Memory B cell (primary cell): ENCODE results near the gene GPR132.
A peak's percentile ranks its signal among the peaks of the same experiment; 100 is the strongest.
"Not testable (repeated sequence)": the region's sequence is repeated elsewhere in the genome, so short reads cannot be mapped to it uniquely, and the experiment has no call there.

ENCODE experiments used
- ATAC-seq: fragments of 150-1000 bp; cut with Tn5 transposase; 2 replicates; pipeline ENCODE4 v1.10.0; 2021; ENCODE audit warnings: low read depth, mild to moderate bottlenecking, moderate library complexity
- DNase-seq, 2 donors: peaks; one replicate each; pipeline ENCODE4 v3.0.0; 2022; ENCODE audit warnings: low spot score in 2 of 2
- H3K27ac Mint-ChIP-seq: one replicate; pipeline ENCODE4 v1.8.0; 2022; ENCODE audit warnings: mild to moderate bottlenecking, moderate library complexity, mixed read lengths
- H3K27me3 Mint-ChIP-seq: one replicate; pipeline ENCODE4 v1.8.0; 2022; ENCODE audit warnings: mixed read lengths
- H3K36me3 Mint-ChIP-seq: one replicate; pipeline ENCODE4 v1.8.0; 2022; ENCODE audit warnings: mild to moderate bottlenecking, mixed read lengths
- H3K4me1 Mint-ChIP-seq: one replicate; pipeline ENCODE4 v1.8.0; 2022; ENCODE audit warnings: mixed read lengths
- H3K4me3 Mint-ChIP-seq: one replicate; pipeline ENCODE4 v1.8.0; 2022; ENCODE audit warnings: mild to moderate bottlenecking, moderate library complexity, mixed read lengths
- H3K9me3 Mint-ChIP-seq: one replicate; pipeline ENCODE4 v1.8.0; 2022; ENCODE audit warnings: mixed read lengths

Gene GPR132

DNA sequence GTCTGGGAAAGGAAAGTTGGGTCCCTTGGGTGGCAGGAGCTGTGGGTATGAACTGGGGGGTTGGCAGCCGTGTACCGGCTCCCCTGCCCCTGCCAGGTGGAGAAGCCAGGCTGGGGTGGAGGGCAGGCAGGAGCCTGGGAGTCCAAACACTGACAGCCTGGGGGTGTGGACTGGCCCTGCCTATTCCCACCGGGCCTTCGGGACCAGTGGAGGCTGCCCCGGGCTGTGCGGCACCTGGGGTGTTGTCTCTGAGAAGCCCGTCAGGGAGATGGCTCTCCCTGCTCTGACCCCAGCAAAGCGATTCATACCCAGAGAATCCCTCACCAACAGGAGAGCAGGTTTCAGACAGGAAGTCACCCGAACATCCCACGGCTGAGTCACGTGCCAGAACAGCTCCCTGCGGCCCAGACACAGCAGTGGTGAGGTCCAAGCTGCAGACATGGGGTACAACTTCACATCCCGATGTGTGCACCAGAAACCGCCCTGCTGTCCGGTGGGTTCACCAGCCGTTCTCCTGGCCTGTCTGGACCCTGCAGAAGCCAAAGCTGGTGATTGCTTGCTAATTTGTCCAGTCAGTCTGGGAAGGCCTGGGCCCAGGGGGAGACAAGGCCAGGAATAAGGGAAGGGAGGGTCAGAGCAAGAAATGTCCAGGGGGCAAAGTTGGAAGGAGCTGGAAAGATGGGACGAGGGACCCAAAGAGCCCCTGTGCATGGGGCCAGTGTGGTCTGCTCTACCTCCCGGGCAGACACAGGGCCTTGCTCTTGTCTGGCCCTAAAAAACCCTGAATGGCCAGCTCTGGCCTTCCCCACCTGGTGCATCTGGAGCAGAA, 2.1 kb upstream of the GPR132 start:
- Mint-ChIP-seq H3K27me3 (no peaks in the 10 kb centered on the region), H3K4me3 (peak overlapping the region; percentile 97), H3K27ac (peak overlapping the region; percentile 99), H3K9me3 (no peaks in the 10 kb centered on the region), H3K36me3 (no peaks in the 10 kb centered on the region), H3K4me1 (peaks cover 61% of the 10 kb centered on the region)
- DNase-seq (peak in 1 of 2 donors; percentile 26), ATAC-seq (no peak)

GRCh38 chr14:105066240-105067071, 1.2 kb upstream of the GPR132 start:
- ATAC-seq (no peak), DNase-seq (peak in 1 of 2 donors; percentile 39)
- peak overlapping the region; percentile 97 for H3K4me3 Mint-ChIP-seq
- no peaks in the 10 kb centered on the region for H3K9me3 Mint-ChIP-seq
- H3K27me3 Mint-ChIP-seq, result no peaks in the 10 kb centered on the region
- H3K27ac Mint-ChIP-seq, result peak overlapping the region; percentile 99
- H3K36me3 Mint-ChIP-seq, result peaks cover 4% of the 10 kb centered on the region
- H3K4me1 Mint-ChIP-seq, result peaks cover 62% of the 10 kb centered on the region

DNA sequence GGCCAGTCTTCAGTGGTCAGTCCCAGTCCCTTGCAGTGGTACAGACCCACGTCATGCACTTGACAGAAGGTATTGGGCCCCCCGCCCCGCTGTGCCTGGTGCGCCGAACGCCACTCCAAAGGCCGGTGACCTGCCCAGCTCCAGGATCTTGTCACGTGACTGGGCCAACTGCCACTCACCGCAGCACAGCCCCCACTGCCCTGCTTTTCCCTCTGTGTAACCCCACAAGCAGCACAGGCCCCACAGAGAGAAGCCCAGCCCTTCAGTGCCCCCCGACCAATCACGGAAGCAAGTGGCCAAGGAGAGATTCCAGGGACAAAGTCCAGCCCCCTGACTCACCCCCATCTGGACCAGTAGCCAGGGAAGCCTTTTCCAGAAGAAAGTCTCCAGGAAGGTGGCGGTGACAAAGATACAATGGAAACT, 498 bp downstream of the GPR132 start:
- no peaks in the 10 kb centered on the region for H3K9me3 Mint-ChIP-seq
- H3K4me3 Mint-ChIP-seq, result peak overlapping the region; percentile 97
- H3K36me3 Mint-ChIP-seq, result peaks cover 4% of the 10 kb centered on the region
- ATAC-seq (peak; percentile 5), DNase-seq (peak in 1 of 2 donors; percentile 44)
- peaks cover 50% of the 10 kb centered on the region for H3K4me1 Mint-ChIP-seq
- no peaks in the 10 kb centered on the region for H3K27me3 Mint-ChIP-seq
- H3K27ac Mint-ChIP-seq, result peak overlapping the region; percentile 99

DNA sequence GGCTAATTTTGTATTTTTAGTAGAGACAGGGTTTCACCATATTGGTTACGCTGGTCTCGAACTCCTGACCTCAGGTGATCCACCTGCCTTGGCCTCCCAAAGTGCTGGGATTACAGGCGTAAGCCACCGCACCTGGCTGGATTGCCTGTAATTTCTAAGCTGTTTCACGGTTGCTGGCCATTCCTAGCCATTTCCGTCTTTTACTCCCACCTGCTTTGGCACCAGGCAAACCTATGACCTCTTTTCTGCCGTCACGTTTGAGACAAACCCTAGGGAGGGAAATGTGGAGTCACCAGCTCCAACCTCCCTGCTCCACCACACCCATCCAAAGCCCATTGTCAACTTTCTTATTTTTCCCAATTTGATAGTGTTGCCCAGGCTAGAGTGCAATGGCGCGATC, 1.2 kb downstream of the GPR132 start:
- no peak for ATAC-seq
- H3K27ac Mint-ChIP-seq, result peak overlapping the region; percentile 99
- no peaks in the 10 kb centered on the region for H3K9me3 Mint-ChIP-seq
- H3K4me3 Mint-ChIP-seq, result peak overlapping the region; percentile 97
- H3K4me1 Mint-ChIP-seq, result peaks cover 51% of the 10 kb centered on the region
- no peaks in the 10 kb centered on the region for H3K27me3 Mint-ChIP-seq
- peaks cover 7% of the 10 kb centered on the region for H3K36me3 Mint-ChIP-seq
- DNase-seq, result peak in 1 of 2 donors; percentile 21

- H3K9me3 Mint-ChIP-seq, H3K36me3 Mint-ChIP-seq, DNase-seq, H3K27me3 Mint-ChIP-seq: not testable (repeated sequence)
- Mint-ChIP-seq H3K27ac (peak overlapping the region; percentile 99), H3K4me3 (peak overlapping the region; percentile 97), H3K4me1 (peaks cover 49% of the 10 kb centered on the region)
- ATAC-seq, result peak; percentile 23
These were observed 1.7 kb downstream of the GPR132 start for GRCh38 chr14:105063506-105063905.

GRCh38 chr14:105063056-105063455, 2.2 kb downstream of the GPR132 start:
- peak overlapping the region; percentile 97 for H3K4me3 Mint-ChIP-seq
- DNase-seq, result no peak
- ATAC-seq, result no peak
- H3K27ac Mint-ChIP-seq, result peak overlapping the region; percentile 99
- no peaks in the 10 kb centered on the region for H3K27me3 Mint-ChIP-seq
- peaks cover 49% of the 10 kb centered on the region for H3K4me1 Mint-ChIP-seq
- no peaks in the 10 kb centered on the region for H3K9me3 Mint-ChIP-seq
- peaks cover 7% of the 10 kb centered on the region for H3K36me3 Mint-ChIP-seq

DNA sequence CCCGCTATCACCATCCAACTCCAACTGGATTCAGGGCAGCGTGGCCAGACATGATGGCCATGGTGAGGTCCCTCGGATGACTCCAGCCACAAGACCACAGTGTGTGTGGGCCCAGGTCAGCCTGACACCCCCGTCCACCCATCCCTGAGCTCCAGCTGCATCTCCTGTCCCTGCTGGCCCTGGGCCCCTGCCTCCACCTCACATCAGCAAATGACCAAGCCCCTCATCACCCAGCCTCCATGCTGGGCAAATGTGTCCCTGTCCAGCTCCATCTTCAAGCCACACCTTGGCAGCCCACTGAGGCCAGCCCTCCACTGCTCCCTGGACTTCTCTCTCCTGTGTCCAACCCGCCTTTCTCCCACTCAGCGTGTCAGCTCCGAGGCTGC, 3.2 kb downstream of the GPR132 start:
- no peaks in the 10 kb centered on the region for H3K9me3 Mint-ChIP-seq
- DNase-seq (no peak), ATAC-seq (no peak)
- H3K27ac Mint-ChIP-seq, result peak overlapping the region; percentile 99
- H3K36me3 Mint-ChIP-seq, result peaks cover 8% of the 10 kb centered on the region
- no peaks in the 10 kb centered on the region for H3K27me3 Mint-ChIP-seq
- peak overlapping the region; percentile 97 for H3K4me3 Mint-ChIP-seq
- peaks cover 42% of the 10 kb centered on the region for H3K4me1 Mint-ChIP-seq

DNA sequence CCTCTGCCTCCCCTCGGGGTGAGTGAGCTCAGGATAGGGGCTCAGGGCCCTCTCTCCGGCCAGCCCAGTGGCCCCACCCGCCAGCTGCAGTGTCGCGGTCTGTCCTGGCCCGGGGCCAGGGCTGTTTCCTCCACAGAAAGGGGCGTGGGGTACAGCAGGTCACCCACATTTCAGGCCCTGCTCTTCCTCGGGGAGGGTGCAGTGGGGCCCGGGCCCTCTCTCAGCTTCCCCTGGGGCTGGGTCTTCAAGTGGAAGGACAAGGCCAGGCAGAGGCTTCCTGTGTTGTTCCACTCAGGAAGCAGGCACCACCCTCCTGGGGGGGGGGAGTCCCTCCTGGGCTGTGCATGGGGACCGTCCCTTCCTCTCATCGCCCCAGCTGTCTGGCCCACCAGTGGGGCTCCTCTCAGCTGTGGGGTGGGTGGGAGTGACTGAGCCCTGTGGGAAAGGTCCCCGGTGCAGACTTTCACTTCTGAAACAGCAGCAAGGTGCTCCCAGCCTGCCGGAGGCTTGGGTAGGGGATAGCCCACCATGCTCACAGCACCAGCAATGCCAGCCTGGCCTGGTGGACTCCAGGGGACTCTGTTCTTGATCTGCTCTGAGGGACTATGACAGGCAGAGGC, 3.7 kb downstream of the GPR132 start:
- peaks cover 38% of the 10 kb centered on the region for H3K4me1 Mint-ChIP-seq
- ATAC-seq (peak; percentile 1), DNase-seq (no peak)
- no peaks in the 10 kb centered on the region for H3K9me3 Mint-ChIP-seq
- H3K27me3 Mint-ChIP-seq, result no peaks in the 10 kb centered on the region
- peaks cover 9% of the 10 kb centered on the region for H3K36me3 Mint-ChIP-seq
- H3K4me3 Mint-ChIP-seq, result peak overlapping the region; percentile 97
- peak overlapping the region; percentile 99 for H3K27ac Mint-ChIP-seq

DNA sequence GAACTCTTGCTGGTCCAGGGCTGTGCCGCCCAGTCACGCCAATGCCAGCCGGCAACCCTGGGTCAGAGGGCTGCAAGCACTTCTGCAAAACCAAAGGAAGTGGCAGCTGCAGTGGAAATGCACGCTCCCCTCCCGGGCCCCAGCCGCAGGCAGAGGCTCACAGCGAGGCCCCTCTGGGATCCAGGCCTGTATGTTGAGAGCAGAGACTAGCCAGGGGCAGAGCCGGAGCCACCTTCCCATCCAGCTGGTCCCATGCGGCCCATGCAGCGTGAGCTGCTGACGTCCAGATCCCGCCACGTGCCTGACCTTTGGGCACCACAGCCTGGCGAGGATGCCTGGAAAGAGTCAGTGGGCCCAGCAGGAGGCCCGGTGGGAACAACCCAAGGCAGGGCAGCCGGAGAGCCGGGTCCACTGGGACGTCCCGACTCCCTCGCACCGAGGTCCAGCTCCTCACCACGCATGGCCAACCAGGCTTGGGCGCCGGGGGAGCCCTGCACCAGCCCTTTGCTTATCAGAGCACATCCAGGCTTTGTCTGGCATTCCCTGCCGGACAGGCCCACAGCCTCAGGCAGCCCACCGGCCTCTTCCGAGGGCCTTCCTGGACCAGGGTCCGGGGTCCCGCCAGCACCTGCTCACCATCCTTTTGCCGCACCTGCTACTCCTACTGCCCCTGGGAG, 4.3 kb downstream of the GPR132 start:
- Mint-ChIP-seq H3K4me1 (peaks cover 36% of the 10 kb centered on the region), H3K27ac (peak overlapping the region; percentile 99), H3K36me3 (peaks cover 9% of the 10 kb centered on the region), H3K4me3 (peak overlapping the region; percentile 97), H3K9me3 (no peaks in the 10 kb centered on the region), H3K27me3 (no peaks in the 10 kb centered on the region)
- ATAC-seq, result peak; percentile 8
- peak in 1 of 2 donors; percentile 56 for DNase-seq

- no peaks in the 10 kb centered on the region for H3K27me3 Mint-ChIP-seq
- peaks cover 35% of the 10 kb centered on the region for H3K4me1 Mint-ChIP-seq
- H3K36me3 Mint-ChIP-seq, result peaks cover 13% of the 10 kb centered on the region
- H3K9me3 Mint-ChIP-seq, result no peaks in the 10 kb centered on the region
- H3K27ac Mint-ChIP-seq, result peak overlapping the region; percentile 77
- no peak for DNase-seq
- H3K4me3 Mint-ChIP-seq, result peak overlapping the region; percentile 97
- ATAC-seq, result no peak
These were observed 5.2 kb downstream of the GPR132 start for GRCh38 chr14:105059925-105060565.

DNA sequence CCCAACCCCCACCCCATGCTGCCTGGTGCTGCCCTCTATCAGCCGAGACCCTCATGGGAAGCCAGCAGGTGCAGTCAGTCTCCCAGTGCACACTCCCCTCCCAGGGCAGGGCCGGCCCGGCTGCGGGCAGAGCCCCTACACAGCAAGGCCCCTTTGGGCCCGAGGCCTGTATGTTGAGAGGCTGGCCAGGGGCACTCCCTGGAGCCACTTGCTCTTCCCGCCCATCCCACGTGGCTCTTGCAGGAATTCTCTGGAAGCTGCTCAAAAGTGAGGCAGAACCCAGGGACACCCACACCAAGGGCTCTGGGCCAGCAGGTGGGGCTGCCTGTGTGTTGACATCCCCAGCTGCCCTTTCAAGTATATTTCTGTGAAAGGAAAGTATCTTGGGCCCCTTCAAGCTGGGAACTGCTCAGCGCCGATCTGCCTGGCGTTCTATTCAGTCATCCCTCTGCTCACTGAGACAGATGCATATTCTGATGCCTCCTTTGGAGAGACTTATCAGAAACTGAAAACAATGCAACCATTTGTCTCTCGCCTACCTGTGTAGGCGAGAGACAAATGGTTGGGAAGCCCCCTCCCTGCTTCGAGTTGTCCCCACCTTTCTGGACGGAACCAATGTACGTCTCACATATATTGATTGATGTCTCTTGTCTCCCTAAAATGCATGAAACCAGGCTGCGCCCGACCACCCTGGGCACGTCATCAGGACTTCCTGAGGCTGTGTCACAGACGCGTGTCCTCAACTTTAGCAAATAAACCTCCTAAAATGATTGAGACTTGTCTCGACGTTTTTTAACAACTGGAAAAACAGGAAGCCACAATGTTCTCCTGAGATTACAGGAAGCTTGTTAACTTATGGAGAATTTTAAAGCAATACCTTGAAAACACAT, 6.0 kb downstream of the GPR132 start:
- DNase-seq (no peak), ATAC-seq (no peak)
- peak overlapping the region; percentile 77 for H3K27ac Mint-ChIP-seq
- H3K9me3 Mint-ChIP-seq, result no peaks in the 10 kb centered on the region
- no peaks in the 10 kb centered on the region for H3K27me3 Mint-ChIP-seq
- peaks cover 13% of the 10 kb centered on the region for H3K36me3 Mint-ChIP-seq
- peaks cover 32% of the 10 kb centered on the region for H3K4me1 Mint-ChIP-seq
- peak overlapping the region; percentile 50 for H3K4me3 Mint-ChIP-seq

DNA sequence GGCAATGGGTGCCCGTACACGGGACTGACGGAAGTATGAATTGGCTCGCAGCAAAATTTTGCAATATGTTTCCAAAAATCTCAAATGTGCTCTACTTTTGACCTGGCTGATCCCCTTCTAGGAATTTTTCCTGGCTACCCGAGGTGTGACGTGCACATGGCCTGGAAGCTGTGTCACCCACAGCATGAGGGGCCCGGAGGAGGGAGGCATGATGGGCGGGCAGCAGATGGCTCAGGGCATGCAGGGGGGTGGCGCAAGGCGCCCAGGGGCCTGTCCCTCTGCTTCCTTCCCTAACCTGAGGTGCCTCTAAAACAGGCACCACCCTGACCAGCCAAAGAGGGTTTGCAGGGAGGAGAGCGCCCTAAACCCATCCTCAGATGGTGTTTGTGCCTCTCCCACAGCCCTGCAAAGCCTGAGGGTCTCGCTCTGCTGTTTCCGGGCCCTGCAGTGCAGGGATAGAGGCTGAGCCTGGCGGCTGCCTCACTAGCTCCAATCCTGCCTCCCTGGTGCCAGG, 6.7 kb downstream of the GPR132 start:
- no peak overlapping the region for H3K4me3 Mint-ChIP-seq
- no peaks in the 10 kb centered on the region for H3K27me3 Mint-ChIP-seq
- peak overlapping the region; percentile 77 for H3K27ac Mint-ChIP-seq
- ATAC-seq (no peak), DNase-seq (no peak)
- no peaks in the 10 kb centered on the region for H3K9me3 Mint-ChIP-seq
- H3K36me3 Mint-ChIP-seq, result peaks cover 14% of the 10 kb centered on the region
- H3K4me1 Mint-ChIP-seq, result peaks cover 27% of the 10 kb centered on the region
